ENCODE measurements around the gene ZNF641.
"Not testable (repeated sequence)": the region's sequence is repeated elsewhere in the genome, so short reads cannot be mapped to it uniquely, and the experiment has no call there.

ZNF641 gene

GRCh38 chr12:48336061-48336460 lies 14.7 kb downstream of the ZNF641 start:
- no peak for DNase-seq (ENCODE audit: low read depth in 2 of 2, low spot score in 1 of 2)

GRCh38 chr12:48334808-48335207 lies 15.9 kb downstream of the ZNF641 start:
- no peak for DNase-seq (ENCODE audit: low read depth in 2 of 2, low spot score in 1 of 2)

DNA sequence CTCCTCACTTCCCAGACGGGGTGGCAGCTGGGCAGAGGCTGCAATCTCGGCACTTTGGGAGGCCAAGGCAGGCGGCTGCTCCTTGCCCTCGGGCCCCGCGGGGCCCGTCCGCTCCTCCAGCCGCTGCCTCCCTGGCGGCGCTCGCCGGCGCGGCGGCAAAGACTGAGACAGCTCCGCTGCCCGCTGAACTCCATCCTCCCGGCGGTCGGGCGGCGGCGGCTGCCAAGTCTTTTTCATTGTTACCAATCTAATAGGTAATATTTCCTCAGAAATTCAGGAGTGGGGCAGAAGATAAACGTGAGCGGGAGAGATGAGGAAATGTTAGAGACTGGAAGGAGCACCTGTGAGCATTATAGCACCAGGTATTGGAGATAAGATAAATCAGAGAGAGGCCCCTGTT lies 17.0 kb downstream of the ZNF641 start:
- DNase-seq (ENCODE audit: low read depth in 2 of 2, low spot score in 1 of 2), result not testable (repeated sequence)

DNA sequence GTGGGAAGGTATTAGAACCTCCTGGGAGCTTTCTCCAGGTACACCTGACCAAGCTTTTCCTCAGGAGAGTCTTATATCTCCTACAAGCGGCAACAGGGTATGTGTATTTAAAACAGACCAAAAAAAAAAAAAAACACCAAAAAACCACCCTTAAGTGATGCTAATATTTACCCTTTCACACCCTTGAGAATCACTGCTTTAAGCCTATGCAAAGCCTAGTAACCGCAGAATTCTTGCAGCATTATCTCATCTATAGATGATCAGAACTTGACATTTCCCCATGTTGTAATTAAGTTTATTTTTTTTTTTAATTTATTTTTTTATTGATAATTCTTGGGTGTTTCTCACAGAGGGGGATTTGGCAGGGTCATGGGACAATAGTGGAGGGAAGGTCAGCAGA lies 19.3 kb downstream of the ZNF641 start:
- DNase-seq (ENCODE audit: low read depth in 2 of 2, low spot score in 1 of 2), result no peak

DNA sequence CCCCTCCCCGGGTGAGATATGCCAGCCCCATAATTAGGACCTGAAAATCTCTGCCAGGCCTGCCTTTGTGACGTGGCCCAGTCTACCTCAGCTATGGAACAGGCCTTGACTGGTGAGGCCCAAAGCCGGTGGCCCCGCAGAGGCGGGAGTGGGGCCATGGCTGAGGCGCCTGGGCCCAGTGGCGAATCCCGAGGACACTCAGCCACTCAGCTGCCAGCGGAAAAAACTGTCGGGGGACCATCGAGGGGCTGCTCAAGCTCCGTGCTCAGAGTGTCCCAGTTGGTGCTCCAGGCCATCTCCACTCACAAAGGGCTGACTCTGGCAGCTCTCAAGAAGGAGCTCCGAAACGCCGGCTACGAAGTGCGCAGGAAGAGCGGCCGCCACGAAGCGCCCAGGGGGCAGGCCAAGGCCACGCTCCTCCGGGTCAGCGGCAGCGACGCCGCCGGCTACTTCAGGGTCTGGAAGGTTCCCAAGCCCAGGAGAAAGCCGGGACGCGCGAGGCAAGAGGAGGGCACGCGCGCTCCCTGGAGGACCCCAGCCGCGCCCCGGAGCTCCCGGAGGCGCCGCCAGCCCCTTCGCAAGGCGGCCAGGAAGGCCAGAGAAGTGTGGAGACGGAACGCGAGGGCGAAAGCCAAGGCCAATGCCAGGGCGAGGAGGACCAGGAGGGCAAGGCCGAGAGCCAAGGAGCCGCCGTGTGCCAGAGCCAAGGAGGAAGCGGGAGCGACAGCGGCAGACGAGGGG lies 21.4 kb downstream of the ZNF641 start:
- no peak for DNase-seq (ENCODE audit: low read depth in 2 of 2, low spot score in 1 of 2)

DNA sequence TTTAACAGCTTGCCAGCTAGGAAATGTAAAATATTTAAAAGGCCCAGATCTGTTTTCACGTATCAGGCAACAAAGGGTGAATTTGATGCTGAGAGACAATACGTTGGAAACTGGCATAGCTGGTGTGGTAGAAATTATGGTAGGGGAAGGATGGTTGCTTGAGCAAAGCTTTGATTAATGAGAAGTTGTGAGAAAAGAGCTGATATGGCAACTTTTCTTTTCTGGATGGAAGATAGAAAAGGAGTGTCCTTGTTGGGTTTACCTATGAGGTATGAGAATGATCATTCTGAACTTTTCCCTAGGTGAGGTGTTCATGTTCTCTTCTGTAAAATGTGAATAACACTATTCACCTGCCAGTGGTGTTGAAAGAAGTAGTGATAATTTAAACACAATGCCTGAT lies 34.2 kb downstream of the ZNF641 start:
- no peak for DNase-seq (ENCODE audit: low read depth in 2 of 2, low spot score in 1 of 2)

GRCh38 chr12:48311313-48311712 lies 39.4 kb downstream of the ZNF641 start:
- DNase-seq (ENCODE audit: low read depth in 2 of 2, low spot score in 1 of 2), result no peak

DNA sequence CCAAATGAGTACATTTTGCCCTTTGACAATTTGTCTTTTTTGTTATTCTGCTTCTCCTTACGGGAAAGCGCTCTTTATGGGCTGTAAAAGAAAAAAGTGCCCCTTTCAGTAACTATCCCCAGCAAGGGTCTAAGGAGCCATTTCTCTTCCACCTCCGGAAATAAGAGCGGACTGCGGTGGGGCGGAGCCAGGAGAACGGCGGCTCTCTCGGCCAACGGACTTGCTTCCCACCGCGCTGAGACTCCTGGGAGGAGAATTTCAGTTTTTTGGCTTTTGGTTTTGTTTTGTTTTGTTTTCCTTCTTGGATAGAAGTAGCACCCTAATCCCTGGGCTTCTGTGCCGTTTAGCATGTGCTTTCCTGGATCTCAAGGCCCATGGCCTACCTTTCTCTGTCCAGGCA lies 43.5 kb downstream of the ZNF641 start:
- DNase-seq (ENCODE audit: low read depth in 2 of 2, low spot score in 1 of 2), result no peak

DNA sequence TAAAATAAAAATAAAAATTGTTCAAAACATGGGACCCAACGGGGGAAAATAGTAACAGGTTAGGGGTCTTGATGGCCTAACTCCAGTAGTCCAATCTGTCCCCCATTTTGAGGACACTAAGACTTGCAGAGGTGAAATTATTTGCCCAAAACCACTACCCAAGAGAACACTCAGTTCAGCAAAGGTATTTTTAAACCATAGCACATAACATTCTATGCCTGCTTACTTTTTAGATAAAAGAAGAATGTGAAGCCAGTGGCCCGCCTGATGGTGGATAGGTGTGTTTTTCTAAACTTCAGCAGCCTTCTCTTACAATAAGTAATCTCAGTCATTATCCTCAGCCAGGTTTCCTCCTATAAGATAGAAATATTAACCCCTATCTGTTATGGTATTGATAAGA lies 45.5 kb downstream of the ZNF641 start:
- DNase-seq (ENCODE audit: low read depth in 2 of 2, low spot score in 1 of 2), result no peak

DNA sequence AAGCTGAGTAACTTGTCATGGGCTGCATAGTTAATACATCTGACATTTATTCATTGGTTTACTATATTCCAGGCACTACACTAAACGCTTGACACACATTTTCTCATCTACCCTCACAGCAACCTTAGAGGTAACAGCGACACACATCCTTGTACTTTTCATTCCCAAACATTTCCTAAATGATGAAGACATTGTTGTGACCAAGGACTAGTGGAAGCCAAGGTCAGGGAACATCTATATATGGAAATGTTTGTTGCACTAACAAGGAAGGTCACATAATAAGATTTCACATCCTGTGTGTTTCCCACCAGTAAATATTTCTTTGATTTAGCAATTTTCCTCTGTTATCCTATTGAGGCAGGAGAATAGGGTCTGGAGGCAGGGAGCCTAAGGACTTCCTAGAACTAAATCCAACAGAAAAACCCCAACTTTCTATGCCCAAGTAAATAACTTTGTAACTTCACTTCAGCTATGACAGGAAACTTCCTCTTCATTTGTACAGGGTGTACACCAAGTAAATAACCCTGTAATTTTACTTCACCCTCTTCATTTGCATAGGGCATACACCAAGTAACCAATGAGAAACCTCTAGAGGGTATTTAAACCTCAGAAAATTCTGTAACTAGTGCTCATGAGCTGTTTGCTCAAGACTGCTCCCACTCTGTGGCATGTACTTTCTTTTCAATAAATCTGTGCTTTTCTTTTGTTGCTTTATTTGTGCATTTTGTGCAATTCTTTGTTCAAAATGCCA lies 48.4 kb downstream of the ZNF641 start:
- no peak for DNase-seq (ENCODE audit: low read depth in 2 of 2, low spot score in 1 of 2)

GRCh38 chr12:48300774-48301173 lies 49.9 kb downstream of the ZNF641 start:
- no peak for DNase-seq (ENCODE audit: low read depth in 2 of 2, low spot score in 1 of 2)

DNA sequence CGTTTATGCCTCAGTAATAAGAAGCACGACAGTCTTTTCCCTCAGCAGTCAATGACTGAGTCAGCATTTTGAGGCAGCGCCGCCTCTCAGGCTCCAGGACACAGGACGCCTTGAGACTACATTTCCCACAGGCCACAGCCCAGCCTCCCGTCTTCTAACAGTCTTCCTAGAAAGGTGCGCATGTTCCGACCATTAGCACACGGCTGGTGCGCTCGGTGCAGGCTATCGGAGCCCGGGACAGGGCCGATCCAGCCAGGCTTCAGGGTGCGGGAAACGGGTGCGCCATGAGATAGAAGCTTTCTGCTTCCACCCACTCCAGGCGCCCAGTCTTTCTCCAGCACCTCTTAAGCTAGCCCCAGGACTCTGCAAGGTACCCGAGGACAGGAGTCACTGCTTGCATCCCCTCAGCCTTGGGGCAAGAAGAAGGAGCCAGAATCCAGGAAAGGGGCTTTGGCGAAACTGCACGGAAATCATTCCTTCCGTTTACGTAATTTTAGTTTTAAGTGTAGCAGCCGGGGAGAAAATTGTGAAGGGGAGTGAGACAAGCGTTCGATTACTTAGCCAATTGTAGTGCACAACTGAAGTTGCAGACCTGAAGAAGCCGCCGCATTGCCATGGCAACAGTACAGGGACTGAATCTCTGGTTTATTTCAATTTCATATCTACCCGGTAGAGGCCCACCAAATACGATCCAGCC lies 54.0 kb downstream of the ZNF641 start:
- DNase-seq (ENCODE audit: low read depth in 2 of 2, low spot score in 1 of 2), result peak in 1 of 2 donors; percentile 16

DNA sequence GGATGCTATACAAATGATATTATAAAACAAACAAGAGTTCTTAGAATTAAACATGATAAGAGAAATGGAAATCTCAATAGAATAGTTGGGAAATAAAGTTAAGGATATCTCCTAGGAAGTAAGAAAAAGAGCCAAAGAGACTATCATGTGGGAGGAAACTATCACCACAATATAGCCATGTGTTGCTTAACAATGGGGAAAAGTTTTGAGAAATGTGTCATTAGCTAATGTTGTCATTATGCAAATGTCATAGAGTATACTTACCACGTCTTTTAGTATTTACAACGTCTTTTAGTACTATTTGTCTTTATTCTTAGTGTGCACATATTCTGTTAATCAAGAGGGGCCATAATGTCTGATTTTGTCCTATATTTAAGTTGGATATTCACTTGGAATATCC lies 58.7 kb downstream of the ZNF641 start:
- no peak for DNase-seq (ENCODE audit: low read depth in 2 of 2, low spot score in 1 of 2)

- DNase-seq (ENCODE audit: low read depth in 2 of 2, low spot score in 1 of 2), result no peak
These were observed 59.2 kb downstream of the ZNF641 start for GRCh38 chr12:48291511-48291910.

DNA sequence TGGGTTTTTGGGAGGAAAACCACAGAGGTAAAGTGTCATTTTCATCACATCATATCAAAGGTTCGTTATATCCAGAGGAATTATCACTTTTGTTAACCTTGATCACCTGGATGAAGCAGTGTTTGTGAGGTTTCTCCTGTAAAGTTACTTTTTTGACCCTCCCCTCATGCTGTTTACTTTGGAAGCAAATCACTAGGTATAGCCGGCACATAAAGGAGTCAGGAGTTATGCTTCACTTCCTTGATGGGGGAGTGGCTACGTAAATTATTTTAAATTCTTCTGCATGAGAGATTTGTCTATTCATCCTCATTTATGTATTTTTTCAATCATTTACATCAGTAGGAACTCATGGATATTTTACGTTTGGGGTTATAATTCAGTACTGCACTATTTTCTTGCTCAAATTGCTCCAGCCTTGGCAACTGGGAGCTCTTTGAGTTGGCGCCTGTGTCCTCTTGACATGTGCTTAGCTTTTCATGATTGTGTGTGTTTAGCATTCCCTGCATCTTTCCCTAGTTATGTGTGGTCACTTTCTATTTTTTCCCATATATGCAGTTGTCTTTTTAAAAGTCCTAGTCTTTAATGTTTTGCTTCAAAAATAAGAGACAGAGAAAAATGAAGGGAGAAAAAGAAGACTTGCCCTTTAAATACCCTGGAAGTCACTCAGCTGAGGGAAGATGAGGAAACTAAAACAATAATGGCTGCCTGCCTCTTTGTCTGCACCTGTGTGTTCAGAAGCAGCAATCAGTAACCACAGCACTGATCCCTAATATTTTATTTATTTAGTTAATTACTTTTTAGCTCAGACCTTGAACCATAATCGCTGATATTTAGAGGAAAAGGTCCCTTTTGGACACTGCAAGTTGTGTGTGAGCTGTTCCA lies 62.1 kb downstream of the ZNF641 start:
- no peak for DNase-seq (ENCODE audit: low read depth in 2 of 2, low spot score in 1 of 2)
